Measurements from ENCODE around the gene AGMO.

The AGMO gene

GRCh38 chr7:15586266-15586665 lies 24.5 kb upstream of the AGMO start:
- Histone ChIP-seq H3K4me1 (ENCODE audit: insufficient read depth, low read length, poor library complexity, severe bottlenecking) (no peaks in the 10 kb centered on the region), H3K79me2 (ENCODE audit: insufficient read depth, low read length) (no peaks in the 10 kb centered on the region), H4K20me1 (ENCODE audit: insufficient read depth, low read length, poor library complexity, severe bottlenecking) (no peaks in the 10 kb centered on the region), H2AFZ (ENCODE audit: low read length) (no peak overlapping the region), H3K27me3 (ENCODE audit: insufficient read depth, low read length, poor library complexity, severe bottlenecking) (no peaks in the 10 kb centered on the region), H3K36me3 (ENCODE audit: insufficient read depth, low read length) (no peaks in the 10 kb centered on the region), H3K9me2 (replicated peaks; ENCODE audit: low read depth, low read length) (no peaks in the 10 kb centered on the region), H3F3A (ENCODE audit: low read depth) (no peaks in the 10 kb centered on the region), H3K9me3 (ENCODE audit: insufficient read depth, low read depth, low read length) (peaks cover 2% of the 10 kb centered on the region; the same call in 1 of the 2 replicates), H3K9ac (ENCODE audit: low read depth, low read length, poor library complexity, severe bottlenecking) (no peak overlapping the region), H3K4me3 (ENCODE audit: low read length, poor library complexity, severe bottlenecking) (no peak overlapping the region), H3K4me2 (ENCODE audit: low read depth, low read length, poor library complexity, severe bottlenecking) (no peak overlapping the region)
- TF ChIP-seq CTCF (conservative IDR thresholded peaks at IDR 0.05; ENCODE audit: low read length) (no peak), EZH2phosphoT487 (IDR thresholded peaks at IDR 0.05; ENCODE audit: borderline replicate concordance) (no peak)

GRCh38 chr7:15584575-15584974 lies 22.8 kb upstream of the AGMO start:
- Histone ChIP-seq H3K9me2 (replicated peaks; ENCODE audit: low read depth, low read length) (no peaks in the 10 kb centered on the region), H3K4me2 (ENCODE audit: low read depth, low read length, poor library complexity, severe bottlenecking) (no peak overlapping the region), H3K9ac (ENCODE audit: low read depth, low read length, poor library complexity, severe bottlenecking) (no peak overlapping the region), H3K79me2 (ENCODE audit: insufficient read depth, low read length) (no peaks in the 10 kb centered on the region), H3K36me3 (ENCODE audit: insufficient read depth, low read length) (no peaks in the 10 kb centered on the region), H3K4me3 (ENCODE audit: low read length, poor library complexity, severe bottlenecking) (no peak overlapping the region), H4K20me1 (ENCODE audit: insufficient read depth, low read length, poor library complexity, severe bottlenecking) (no peaks in the 10 kb centered on the region), H3F3A (ENCODE audit: low read depth) (no peaks in the 10 kb centered on the region), H3K27me3 (ENCODE audit: insufficient read depth, low read length, poor library complexity, severe bottlenecking) (no peaks in the 10 kb centered on the region), H3K9me3 (ENCODE audit: insufficient read depth, low read depth, low read length) (peaks cover 2% of the 10 kb centered on the region; the same call in 1 of the 2 replicates), H3K4me1 (ENCODE audit: insufficient read depth, low read length, poor library complexity, severe bottlenecking) (no peaks in the 10 kb centered on the region), H2AFZ (ENCODE audit: low read length) (no peak overlapping the region)
- TF ChIP-seq CTCF (conservative IDR thresholded peaks at IDR 0.05; ENCODE audit: low read length), result no peak
- TF ChIP-seq EZH2phosphoT487 (IDR thresholded peaks at IDR 0.05; ENCODE audit: borderline replicate concordance), result no peak

- H3K9me2 ChIP-seq (replicated peaks; ENCODE audit: low read depth, low read length), result no peaks in the 10 kb centered on the region
- H3K9me3 ChIP-seq (ENCODE audit: insufficient read depth, low read depth, low read length), result peaks cover 2% of the 10 kb centered on the region; the same call in 1 of the 2 replicates
- no peak overlapping the region for H3K4me3 ChIP-seq (ENCODE audit: low read length, poor library complexity, severe bottlenecking)
- TF ChIP-seq CTCF (conservative IDR thresholded peaks at IDR 0.05; ENCODE audit: low read length) (no peak), EZH2phosphoT487 (IDR thresholded peaks at IDR 0.05; ENCODE audit: borderline replicate concordance) (no peak)
- H3K4me2 ChIP-seq (ENCODE audit: low read depth, low read length, poor library complexity, severe bottlenecking), result no peak overlapping the region
- H4K20me1 ChIP-seq (ENCODE audit: insufficient read depth, low read length, poor library complexity, severe bottlenecking), result no peaks in the 10 kb centered on the region
- H2AFZ ChIP-seq (ENCODE audit: low read length), result no peak overlapping the region
- no peaks in the 10 kb centered on the region for H3K79me2 ChIP-seq (ENCODE audit: insufficient read depth, low read length)
- no peaks in the 10 kb centered on the region for H3K4me1 ChIP-seq (ENCODE audit: insufficient read depth, low read length, poor library complexity, severe bottlenecking)
- H3K9ac ChIP-seq (ENCODE audit: low read depth, low read length, poor library complexity, severe bottlenecking), result no peak overlapping the region
- H3K27me3 ChIP-seq (ENCODE audit: insufficient read depth, low read length, poor library complexity, severe bottlenecking), result no peaks in the 10 kb centered on the region
- H3K36me3 ChIP-seq (ENCODE audit: insufficient read depth, low read length), result no peaks in the 10 kb centered on the region
- H3F3A ChIP-seq (ENCODE audit: low read depth), result no peaks in the 10 kb centered on the region
These were observed 21.0 kb upstream of the AGMO start for GRCh38 chr7:15582773-15583172.

All from Loucy (cell line).